Lung (tissue), 12 donors: ENCODE results near the gene MYMK. TPM values are rescaled to one million over a fixed set of nuclear protein-coding genes. Genes with fewer than 3 reads are reported as not detected.

Source experiments
- ATAC-seq: fragments of 200-7000 bp; cut with Tn5 transposase; one replicate; pipeline ENCODE4 v1.9.1; 2020; ENCODE audit warnings: moderate number of reproducible peaks; ENCODE audit not compliant: insufficient read depth, low FRiP score
- DNase-seq, 3 donors: peaks; one replicate each; pipeline ENCODE4 v3.0.0-alpha.2; 2013 to 2017
- H3K27ac ChIP-seq, 2 donors: one replicate each; pipeline ENCODE4 v1.5.1; 2013; ENCODE audit warnings: mild to moderate bottlenecking in 2 of 2, moderate library complexity in 2 of 2, control low read depth in 1 of 2, inconsistent platforms in 1 of 2, low read depth in 1 of 2, low read length in 1 of 2
- H3K27me3 ChIP-seq, 3 donors: one replicate each; pipeline ENCODE4 v1.5.1; 2013; ENCODE audit warnings: low read length in 2 of 3; ENCODE audit not compliant: control insufficient read depth in 3 of 3, insufficient read depth in 3 of 3
- H3K36me3 ChIP-seq, 4 donors: one replicate each; pipeline ENCODE4 v1.5.1; 2013; ENCODE audit warnings: low read length in 4 of 4, mild to moderate bottlenecking in 1 of 4, moderate library complexity in 1 of 4; ENCODE audit not compliant: control insufficient read depth in 4 of 4, insufficient read depth in 4 of 4
- H3K4me1 ChIP-seq, 5 donors: one replicate each; pipeline ENCODE4 v1.5.1; 2013; ENCODE audit warnings: low read length in 5 of 5, mild to moderate bottlenecking in 2 of 5, moderate library complexity in 1 of 5; ENCODE audit not compliant: control insufficient read depth in 5 of 5, insufficient read depth in 5 of 5
- H3K4me3 ChIP-seq: one replicate; pipeline ENCODE4 v1.5.1; 2013; ENCODE audit warnings: mild to moderate bottlenecking, control low read depth, moderate library complexity
- H3K9ac ChIP-seq, 2 donors: one replicate each; pipeline ENCODE4 v1.5.1; 2013; ENCODE audit warnings: low read length in 2 of 2, control low read depth in 1 of 2; ENCODE audit not compliant: insufficient read depth in 1 of 2
- H3K9me3 ChIP-seq, 4 donors: one replicate each; pipeline ENCODE4 v1.5.1; 2013; ENCODE audit warnings: low read length in 3 of 4, mild to moderate bottlenecking in 1 of 4, moderate library complexity in 1 of 4; ENCODE audit not compliant: control insufficient read depth in 4 of 4, insufficient read depth in 3 of 4
- WGBS, 2 donors: extraction: QIAGEN DNeasy Blood & Tissue Kit; methylation state at CpG; one replicate each; pipeline ENCODE4 v1.1.7; 2013; 5-methylcytosine and 5-hydroxymethylcytosine counted together
- polyA plus RNA-seq, 2 donors: library from polyadenylated mRNA; stranded (reverse); fragments of 200-250 nt; gene quantifications; one replicate each; pipeline ENCODE4 v1.2.1, GENCODE V29; 2013
- total RNA-seq, 2 donors: library from RNA; depleted of rRNA in 1 of 2; stranded (reverse); fragments of >200 nt in 1 of 2; gene quantifications; one replicate each; pipeline ENCODE4 v1.2.1, GENCODE V29; 2014 to 2021
- TF ChIP-seq, protein P1 (sequence below): IDR thresholded peaks from 2 replicates; pipeline ENCODE4 v1.5.1; 2012; ENCODE audit warnings: mild to moderate bottlenecking; ENCODE audit errors: control extremely low read depth, extremely low read depth
- donor health status: control.
- donor health status: control.
- donor health status: Bipolar disorder and iron deficiency.
- donor health status: healthy.
- donor health status: DM: yes; HTN: yes; CAD: no.

Gene MYMK
- total and polyA plus RNA-seq, 4 donors = not detected

GRCh38 chr9:133513214-133514100 is 11.3 kb downstream of the MYMK start:
- no peak for ATAC-seq
- WGBS, 2 donors = 78 to 86% methylated on average over 28 of the region's 28 CpGs

DNA sequence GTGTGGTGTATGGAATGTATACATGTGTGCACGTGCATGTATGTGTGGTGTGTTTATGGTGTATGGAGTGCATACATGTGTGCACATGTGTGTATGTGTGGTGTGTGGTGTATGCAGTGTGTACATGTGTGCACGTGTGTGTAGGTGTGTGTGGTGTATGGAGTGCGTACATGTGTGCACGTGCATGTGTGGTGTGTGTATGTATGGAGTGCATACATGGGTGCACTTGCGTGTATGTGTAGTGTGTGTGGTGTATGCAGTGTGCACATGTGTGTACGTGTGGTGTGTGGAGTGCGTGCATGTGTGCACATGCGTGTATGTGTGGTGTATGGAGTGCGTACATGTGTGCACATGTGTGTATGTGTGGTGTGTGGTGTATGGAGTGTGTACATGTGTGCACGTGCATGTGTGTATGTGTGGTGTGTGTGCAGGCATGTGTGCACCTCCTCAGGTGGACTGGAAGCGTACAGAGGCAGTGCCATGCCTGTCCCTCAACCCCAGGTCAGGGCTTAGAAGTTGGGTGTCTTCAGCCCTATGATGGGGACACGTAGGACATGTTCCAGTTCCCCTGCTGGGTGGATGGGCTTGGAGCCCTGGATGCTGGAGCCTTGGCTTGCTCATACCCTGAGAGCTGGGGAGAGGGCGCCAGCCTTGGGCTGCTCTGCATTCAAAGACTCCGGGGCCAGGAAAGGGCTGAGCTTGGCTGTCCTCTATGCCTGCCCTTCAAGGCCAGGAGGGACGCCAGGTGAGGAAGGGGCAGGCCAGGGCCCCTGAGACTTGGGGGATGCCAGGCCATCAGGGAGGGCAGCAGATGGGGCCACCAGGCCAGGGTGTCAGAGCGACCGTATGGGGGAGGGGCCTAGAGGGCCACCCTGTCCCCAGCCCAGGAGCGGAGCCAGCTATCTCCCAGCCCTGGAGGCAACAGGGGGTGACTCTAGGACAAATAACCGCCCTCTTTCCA is 12.2 kb downstream of the MYMK start:
- peaks cover 3 to 52% (median 11%) of the 10 kb centered on the region in 5 donors for H3K4me1 ChIP-seq
- H3K36me3 ChIP-seq = no peaks in the 10 kb centered on the region
- no peak overlapping the region for H3K27ac ChIP-seq
- ATAC-seq = no peak
- DNase-seq = no peak
- H3K9ac ChIP-seq = no peak overlapping the region
- TF ChIP-seq, protein P1, sequence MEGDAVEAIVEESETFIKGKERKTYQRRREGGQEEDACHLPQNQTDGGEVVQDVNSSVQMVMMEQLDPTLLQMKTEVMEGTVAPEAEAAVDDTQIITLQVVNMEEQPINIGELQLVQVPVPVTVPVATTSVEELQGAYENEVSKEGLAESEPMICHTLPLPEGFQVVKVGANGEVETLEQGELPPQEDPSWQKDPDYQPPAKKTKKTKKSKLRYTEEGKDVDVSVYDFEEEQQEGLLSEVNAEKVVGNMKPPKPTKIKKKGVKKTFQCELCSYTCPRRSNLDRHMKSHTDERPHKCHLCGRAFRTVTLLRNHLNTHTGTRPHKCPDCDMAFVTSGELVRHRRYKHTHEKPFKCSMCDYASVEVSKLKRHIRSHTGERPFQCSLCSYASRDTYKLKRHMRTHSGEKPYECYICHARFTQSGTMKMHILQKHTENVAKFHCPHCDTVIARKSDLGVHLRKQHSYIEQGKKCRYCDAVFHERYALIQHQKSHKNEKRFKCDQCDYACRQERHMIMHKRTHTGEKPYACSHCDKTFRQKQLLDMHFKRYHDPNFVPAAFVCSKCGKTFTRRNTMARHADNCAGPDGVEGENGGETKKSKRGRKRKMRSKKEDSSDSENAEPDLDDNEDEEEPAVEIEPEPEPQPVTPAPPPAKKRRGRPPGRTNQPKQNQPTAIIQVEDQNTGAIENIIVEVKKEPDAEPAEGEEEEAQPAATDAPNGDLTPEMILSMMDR = no peak
- H3K27me3 ChIP-seq = no peaks in the 10 kb centered on the region
- 92 to 94% methylated on average over 19 of the region's 19 CpGs for WGBS, 2 donors
- peaks cover 0 to 3% (median 0%) of the 10 kb centered on the region in 4 donors for H3K9me3 ChIP-seq
- no peak overlapping the region for H3K4me3 ChIP-seq

More at GRCh38 chr9:133513214-133514100, 11.3 kb downstream of the MYMK start:
- Histone ChIP-seq H3K4me3 (no peak overlapping the region), H3K4me1 (peaks cover 3 to 60% (median 11%) of the 10 kb centered on the region in 5 donors), H3K27ac (no peak overlapping the region), H3K36me3 (no peaks in the 10 kb centered on the region), H3K9ac (no peak overlapping the region), H3K9me3 (peaks cover 0 to 3% (median 0%) of the 10 kb centered on the region in 4 donors), H3K27me3 (no peaks in the 10 kb centered on the region)
- DNase-seq = peak; percentile 68 to 77 (median 68)
- TF ChIP-seq, protein P1 = no peak

GRCh38 chr9:133511607-133512006 is 13.2 kb downstream of the MYMK start:
- Histone ChIP-seq H3K4me1 (peaks cover 3 to 56% (median 12%) of the 10 kb centered on the region in 5 donors), H3K9me3 (peaks cover 0 to 3% (median 0%) of the 10 kb centered on the region in 4 donors), H3K4me3 (no peak overlapping the region), H3K9ac (no peak overlapping the region), H3K36me3 (no peaks in the 10 kb centered on the region), H3K27ac (no peak overlapping the region), H3K27me3 (no peaks in the 10 kb centered on the region)
- no peak for ATAC-seq
- no peak for DNase-seq
- 88 to 89% methylated on average over 10 of the region's 10 CpGs for WGBS, 2 donors
- TF ChIP-seq, protein P1 = no peak
